ENCODE data around the gene TOR2A. TPM values are rescaled to one million over a fixed set of nuclear protein-coding genes. Genes with fewer than 3 reads are reported as not detected.

Gene TOR2A
- total and polyA plus RNA-seq, 4 donors = 5.1 to 14.6 (median 11.8) TPM

GRCh38 chr9:127708952-127709587 lies 26.0 kb downstream of the TOR2A start:
- DNase-seq (ENCODE audit: low spot score) = no peak
- TF ChIP-seq NR2F2 (IDR thresholded peaks at IDR 0.05) (no peak), FOXA2 (IDR thresholded peaks at IDR 0.05) (no peak), TAF1 (conservative IDR thresholded peaks at IDR 0.05) (no peak), MAX (IDR thresholded peaks at IDR 0.05) (no peak), CTCF (IDR thresholded peaks at IDR 0.05; ENCODE audit: low read depth, low read length, missing input control) (no peak), HNF4G (IDR thresholded peaks at IDR 0.05) (no peak), ZBTB33 (IDR thresholded peaks at IDR 0.05) (no peak), RXRA (IDR thresholded peaks at IDR 0.05) (no peak), REST (IDR thresholded peaks at IDR 0.05) (no peak), JUND (IDR thresholded peaks at IDR 0.05) (no peak), EGR1 (IDR thresholded peaks at IDR 0.05; ENCODE audit: low read depth in 2 of 2) (no peak), FOXA1 (IDR thresholded peaks at IDR 0.05) (no peak)
- Histone ChIP-seq H3K4me3 (ENCODE audit: low read depth in 1 of 3, low read length in 3 of 3) (no peak overlapping the region), H3K27ac (ENCODE audit: low read depth in 1 of 2, low read length in 2 of 2) (no peak overlapping the region), H3K9ac (ENCODE audit: low read depth in 1 of 2, low read length in 2 of 2) (no peak overlapping the region), H3K27me3 (ENCODE audit: control insufficient read depth in 4 of 4, insufficient read depth in 4 of 4, low read length in 3 of 4) (no peaks in the 10 kb centered on the region), H3K4me1 (ENCODE audit: control insufficient read depth in 4 of 4, insufficient read depth in 4 of 4, low read length in 3 of 4) (no peaks in the 10 kb centered on the region), H3K36me3 (ENCODE audit: control insufficient read depth in 4 of 4, insufficient read depth in 3 of 4, low read depth in 1 of 4, low read length in 3 of 4) (no peaks in the 10 kb centered on the region), H3K9me3 (ENCODE audit: control insufficient read depth in 4 of 4, low read length in 3 of 4) (no peaks in the 10 kb centered on the region)
- 92% methylated on average over 8 of the region's 8 CpGs for WGBS

GRCh38 chr9:127707766-127708165 lies 27.3 kb downstream of the TOR2A start:
- no peaks in the 10 kb centered on the region for H3K27me3 ChIP-seq (ENCODE audit: control insufficient read depth in 4 of 4, insufficient read depth in 4 of 4, low read length in 3 of 4)
- 48% methylated on average over 5 of the region's 5 CpGs for WGBS
- no peaks in the 10 kb centered on the region for H3K4me1 ChIP-seq (ENCODE audit: control insufficient read depth in 4 of 4, insufficient read depth in 4 of 4, low read length in 3 of 4)
- no peaks in the 10 kb centered on the region for H3K9me3 ChIP-seq (ENCODE audit: control insufficient read depth in 4 of 4, low read length in 3 of 4)
- no peak for DNase-seq (ENCODE audit: low spot score)
- TF ChIP-seq CTCF (IDR thresholded peaks at IDR 0.05; ENCODE audit: low read depth, low read length, missing input control) (no peak), ZBTB33 (IDR thresholded peaks at IDR 0.05) (no peak)
- H3K9ac ChIP-seq (ENCODE audit: low read depth in 1 of 2, low read length in 2 of 2) = no peak overlapping the region
- H3K27ac ChIP-seq (ENCODE audit: low read depth in 1 of 2, low read length in 2 of 2) = no peak overlapping the region
- H3K36me3 ChIP-seq (ENCODE audit: control insufficient read depth in 4 of 4, insufficient read depth in 3 of 4, low read depth in 1 of 4, low read length in 3 of 4) = no peaks in the 10 kb centered on the region
- no peak overlapping the region for H3K4me3 ChIP-seq (ENCODE audit: low read depth in 1 of 3, low read length in 3 of 3)

All from liver (tissue), 9 donors.